GM19035 (cell line): ENCODE results near the gene ROR2.

Experiments used
- ATAC-seq: cut with Tn5 transposase; IDR thresholded peaks from one replicate; pipeline ENCODE4 v1.9.1; 2021; ENCODE audit not compliant: unreplicated experiment

The ROR2 gene

DNA sequence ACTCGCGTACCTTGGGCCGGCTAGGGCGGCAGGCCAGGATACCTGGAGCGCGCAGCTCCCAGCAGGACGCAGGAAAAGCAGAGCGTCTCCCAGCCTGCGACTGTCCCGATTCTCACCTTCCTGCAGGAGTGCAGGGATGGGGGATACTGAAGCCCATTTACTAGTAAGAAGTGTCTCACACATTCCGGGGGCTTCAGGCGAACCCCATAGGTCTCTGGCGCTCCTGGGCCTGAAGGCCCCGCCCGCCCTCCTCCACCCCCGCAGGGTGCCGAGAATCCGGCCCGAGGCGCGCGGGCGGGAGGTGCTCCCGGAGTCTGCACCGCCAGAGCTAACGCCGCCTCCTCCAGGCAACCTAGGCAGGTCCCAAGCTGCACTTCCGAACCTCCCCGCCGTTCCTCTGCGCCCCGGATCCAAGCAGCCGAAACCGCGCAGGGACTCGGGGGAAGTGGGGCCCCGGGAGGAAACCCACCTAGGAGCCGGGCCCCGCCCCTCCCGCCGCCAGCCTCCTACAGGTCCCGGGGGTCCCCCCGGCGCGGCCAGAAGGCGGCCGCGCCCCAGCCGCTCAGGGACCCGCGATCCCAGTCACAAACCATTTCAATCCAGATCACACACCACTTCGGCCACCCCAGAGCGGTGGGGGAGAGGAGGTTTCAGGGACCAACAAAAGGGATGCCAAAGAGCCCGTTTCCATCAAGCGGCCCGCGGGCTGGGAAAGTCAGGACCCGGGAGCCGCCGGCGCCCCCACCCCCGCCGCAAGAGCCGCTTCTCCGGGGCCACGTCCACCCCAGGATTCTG is 1.2 kb downstream of the ROR2 start:
- ATAC-seq = no peak

GRCh38 chr9:91948101-91948596 is 1.9 kb downstream of the ROR2 start:
- no peak for ATAC-seq

DNA sequence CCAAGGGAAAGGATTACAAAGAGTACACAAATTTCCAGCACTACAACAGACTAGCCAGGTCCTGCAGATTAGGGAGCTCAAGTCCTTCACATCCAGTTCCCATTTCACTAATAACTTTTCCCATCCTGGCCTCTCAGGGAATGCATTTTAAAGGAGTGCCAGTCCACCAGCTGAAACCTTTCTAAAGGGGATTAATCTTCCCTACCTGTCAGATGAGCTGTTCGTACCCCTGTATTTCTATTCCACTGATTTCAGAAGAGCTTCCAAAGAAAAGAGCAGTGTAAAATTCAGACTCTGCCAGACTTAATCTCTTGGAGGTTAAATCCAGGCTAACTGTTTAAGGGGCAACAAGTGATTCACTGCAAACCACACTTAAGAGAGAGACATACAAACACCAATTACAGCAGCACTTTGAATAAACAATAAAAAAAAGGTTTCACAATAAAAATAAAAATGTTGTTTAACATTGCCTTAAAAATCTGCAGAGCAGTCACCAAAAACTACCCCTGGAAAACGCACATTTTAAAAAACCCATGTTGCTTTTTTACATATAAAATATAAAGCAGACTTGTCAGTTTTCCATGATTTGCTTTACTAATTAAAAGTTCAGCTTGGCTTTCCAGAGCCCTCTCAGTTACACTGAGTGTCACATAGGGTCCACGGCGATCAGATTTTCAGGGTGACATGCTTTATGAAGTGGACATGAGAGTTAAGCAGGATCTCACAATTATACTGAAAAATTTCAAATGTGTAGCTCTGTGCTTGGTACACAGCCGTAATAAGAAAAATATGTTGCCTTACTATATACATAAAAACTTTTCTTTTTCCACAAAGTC is 3.2 kb downstream of the ROR2 start:
- no peak for ATAC-seq

GRCh38 chr9:91946196-91946595 is 3.8 kb downstream of the ROR2 start:
- ATAC-seq = no peak

GRCh38 chr9:91945277-91946085 is 4.5 kb downstream of the ROR2 start:
- no peak for ATAC-seq

GRCh38 chr9:91944711-91945110 is 5.3 kb downstream of the ROR2 start:
- ATAC-seq = no peak

DNA sequence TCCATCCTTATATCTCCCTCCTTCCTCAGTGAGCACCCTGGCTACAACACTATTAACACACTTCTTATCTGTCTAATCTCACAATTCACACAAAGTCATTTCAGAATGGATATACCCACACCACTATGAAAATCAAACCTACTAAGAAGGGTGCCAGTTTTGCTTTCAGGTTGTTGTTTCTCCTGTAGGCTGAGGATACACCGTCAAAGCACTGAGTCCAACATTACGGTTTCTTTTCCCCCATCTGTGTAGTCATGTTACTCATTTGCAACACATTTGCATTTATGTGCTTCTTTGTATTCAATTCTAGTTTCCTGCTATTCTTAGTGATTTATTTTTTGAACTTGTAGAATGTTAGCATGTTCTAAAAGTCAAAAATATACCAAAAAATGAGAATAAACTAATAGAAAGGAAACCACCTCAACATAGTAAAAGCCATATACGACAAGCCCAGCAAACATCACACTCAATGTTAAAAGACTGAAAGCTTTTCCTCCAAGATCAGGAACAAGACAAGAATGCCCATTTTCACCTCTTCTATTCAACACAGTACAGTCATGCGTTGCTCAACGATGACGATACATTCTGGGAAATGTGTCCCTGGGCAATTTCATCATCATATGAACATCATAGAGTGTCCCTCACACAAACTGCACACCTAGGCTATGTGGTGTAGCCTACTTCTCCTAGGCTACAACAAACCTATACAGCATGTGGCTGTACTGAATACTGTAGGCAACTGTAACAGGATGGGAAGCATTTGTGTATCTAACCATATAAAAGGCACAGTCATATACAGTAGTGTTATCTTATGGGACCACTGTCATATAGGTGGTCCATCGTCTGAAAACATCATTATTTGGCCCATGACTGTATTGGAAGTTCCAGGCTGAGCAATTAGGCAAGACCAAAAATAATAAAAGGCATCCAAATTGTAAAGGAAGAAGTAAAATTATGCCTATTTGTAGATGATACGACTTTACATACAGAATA is 6.3 kb downstream of the ROR2 start:
- ATAC-seq = no peak

DNA sequence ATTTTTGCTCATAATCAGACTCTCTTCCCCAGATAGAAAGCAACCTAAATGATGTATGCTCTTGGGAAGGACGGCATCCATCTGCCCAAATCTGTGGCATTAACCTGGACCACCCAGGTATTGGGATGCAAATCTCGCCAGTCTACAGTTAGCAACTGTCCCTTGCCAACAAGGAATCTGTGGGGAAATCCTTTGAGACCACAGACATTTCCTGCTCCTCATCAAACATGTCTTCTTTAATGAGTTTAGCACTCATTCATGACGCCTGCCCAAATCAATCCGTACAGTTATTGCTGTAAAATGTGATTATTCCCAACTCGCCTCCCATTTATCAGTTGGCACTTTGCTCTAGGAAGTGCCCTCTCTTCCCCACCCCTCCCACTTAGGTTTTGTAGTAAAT is 7.8 kb downstream of the ROR2 start:
- no peak for ATAC-seq

DNA sequence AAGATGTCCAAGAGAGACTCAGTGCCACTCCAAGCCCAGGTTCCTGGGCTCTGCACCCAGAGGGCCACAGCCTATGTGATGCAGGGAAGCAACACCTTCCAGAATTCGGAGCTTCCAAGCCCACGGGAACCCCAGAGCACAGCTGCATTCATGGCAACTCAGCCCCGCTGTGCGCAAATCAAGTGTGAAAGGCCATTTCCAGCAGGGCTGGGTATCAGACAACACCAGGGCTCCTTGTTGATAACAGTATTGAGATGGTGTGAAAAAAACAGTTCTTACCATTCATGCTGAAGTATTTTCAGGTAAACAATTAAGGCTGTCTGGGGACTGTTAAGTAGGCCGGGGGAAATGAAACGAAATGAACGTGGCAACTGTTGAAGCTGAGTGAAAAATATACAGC is 10.1 kb downstream of the ROR2 start:
- no peak for ATAC-seq

DNA sequence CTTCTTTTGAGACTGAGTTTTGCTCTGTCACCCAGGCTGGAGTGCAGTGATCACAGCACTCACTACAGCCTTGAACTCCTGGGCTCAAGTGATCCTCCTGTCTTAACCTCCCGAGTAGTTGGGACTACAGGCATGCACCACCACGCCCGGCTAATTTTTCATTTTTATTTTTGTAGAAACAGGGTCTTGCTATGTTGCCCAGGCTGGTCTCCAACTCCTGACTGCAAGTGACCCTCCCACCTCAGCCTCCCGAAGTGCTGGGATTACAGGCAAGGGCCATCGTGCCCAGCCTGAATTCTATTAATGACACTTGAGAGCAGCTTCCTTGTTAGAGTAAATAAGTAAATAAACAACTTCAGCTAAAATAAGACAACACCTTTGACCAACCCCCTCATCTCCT is 12.3 kb downstream of the ROR2 start:
- ATAC-seq = no peak

GRCh38 chr9:91937056-91937455 is 13.0 kb downstream of the ROR2 start:
- ATAC-seq = no peak

DNA sequence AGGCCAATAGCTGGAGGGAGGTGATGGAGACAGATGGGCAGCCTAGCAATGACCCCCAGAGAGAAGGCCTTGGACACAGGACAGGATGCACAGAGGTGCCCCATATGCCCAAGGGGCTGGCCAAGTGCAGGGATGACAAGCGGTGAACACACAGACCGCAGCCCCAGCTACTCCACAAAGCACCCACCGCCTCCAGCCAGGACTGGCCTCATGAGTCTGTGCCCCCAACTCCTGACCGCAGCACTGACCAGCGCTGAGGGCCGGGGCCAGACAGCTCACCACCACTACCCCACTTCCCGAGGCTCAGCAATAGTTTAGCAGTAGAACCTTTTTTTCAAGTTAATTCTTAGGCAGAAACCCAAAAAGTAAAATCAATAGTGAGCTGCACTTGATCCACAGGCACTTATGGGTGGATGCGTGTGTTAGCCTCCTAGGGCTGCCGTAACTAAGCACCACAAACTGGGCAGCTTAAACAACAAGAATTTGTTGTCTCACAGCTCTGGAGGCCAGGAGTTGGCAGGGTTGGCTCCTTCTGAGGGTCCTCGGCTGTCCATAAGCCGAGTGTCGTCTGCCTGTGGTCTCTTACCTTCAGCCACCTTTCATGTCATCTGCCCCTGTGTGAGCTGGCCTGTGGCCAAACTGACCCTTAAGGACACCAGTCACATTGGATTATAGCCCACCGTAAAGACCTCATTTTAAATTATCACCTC is 14.1 kb downstream of the ROR2 start:
- no peak for ATAC-seq

GRCh38 chr9:91935066-91935749 is 14.8 kb downstream of the ROR2 start:
- no peak for ATAC-seq

GRCh38 chr9:91934654-91935053 is 15.4 kb downstream of the ROR2 start:
- no peak for ATAC-seq

DNA sequence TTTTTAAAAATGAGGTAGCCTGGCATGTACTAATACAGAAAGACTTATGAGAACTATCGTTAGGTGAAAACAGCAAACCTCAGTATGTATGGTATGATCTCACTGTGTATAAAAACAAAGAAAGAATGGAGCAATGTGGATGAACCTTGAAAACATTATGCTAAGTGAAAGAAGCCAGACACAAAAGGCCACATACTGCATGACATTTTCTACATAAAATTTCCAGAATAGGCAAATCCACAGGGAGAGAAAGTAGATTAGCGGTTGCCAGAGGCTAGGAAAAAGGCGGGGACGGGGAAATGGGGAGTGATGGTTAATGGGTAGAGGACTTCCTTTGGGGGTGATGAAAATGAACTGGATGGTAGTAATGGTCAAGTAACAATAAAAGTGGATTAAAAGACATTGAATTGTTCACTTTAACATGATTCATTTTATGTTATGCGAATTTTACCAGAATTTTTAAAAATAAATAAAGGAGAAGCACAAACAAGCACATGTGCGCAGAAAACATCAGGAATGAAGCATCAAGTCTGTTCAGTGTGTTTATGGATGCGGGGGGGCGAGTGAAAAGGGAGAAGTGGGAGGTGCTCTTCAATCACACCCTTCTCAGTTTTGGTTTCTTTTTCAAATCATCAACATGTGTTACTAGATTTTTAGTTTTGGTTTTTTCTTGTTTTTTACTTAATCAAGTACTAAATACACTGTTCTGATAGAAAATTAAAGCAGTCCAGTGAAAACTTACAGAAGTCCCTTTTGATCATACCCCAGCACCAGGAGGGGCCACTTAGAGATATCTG is 16.3 kb downstream of the ROR2 start:
- ATAC-seq = no peak

GRCh38 chr9:91930475-91930874 is 19.6 kb downstream of the ROR2 start:
- ATAC-seq = no peak

- ATAC-seq = no peak
These were observed 20.7 kb downstream of the ROR2 start for GRCh38 chr9:91929331-91929730.

DNA sequence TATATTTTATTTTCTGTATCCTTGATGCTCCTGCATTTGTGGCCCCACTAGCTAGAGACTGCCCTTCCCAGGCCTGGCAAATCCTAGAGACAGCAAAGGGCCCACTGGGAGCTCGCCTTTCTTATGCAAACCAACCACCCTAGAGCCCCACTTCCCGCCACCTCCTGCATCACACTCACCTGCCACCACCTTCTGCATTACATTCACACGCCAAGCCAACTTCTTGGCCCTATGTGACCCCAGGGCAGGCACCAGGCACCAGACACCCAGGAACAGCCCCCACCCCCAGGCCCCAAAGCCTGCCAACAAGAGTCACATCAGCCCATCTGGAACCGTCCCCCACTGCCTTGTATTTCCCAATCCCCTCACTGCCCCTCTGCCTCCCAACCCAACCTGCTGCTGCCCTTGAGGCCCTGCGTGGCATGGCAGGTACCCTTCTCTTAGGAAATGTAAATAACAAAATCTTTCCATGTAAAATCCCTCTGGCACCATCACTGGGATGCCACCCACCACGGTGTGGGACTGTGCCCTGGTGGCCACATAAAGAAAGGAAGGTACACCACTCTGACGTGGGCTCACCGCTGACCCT is 22.0 kb downstream of the ROR2 start:
- no peak for ATAC-seq
